HepG2 (cell line): ENCODE results near the gene KANTR. TPM values are rescaled to one million over a fixed set of nuclear protein-coding genes. Genes with fewer than 3 reads are reported as not detected.

ENCODE experiments used
- AKNA ChIP-seq: sonication (generic); formaldehyde crosslinking; IDR thresholded peaks from 2 replicates; pipeline ENCODE4 v1.4.0; 2020; ENCODE audit warnings: missing genetic modification reagents, borderline replicate concordance
- ATF1 ChIP-seq: IDR thresholded peaks from 2 replicates; pipeline ENCODE4 v1.6.1; 2016; ENCODE audit warnings: mild to moderate bottlenecking, control low read depth
- CENPT ChIP-seq: sonication (generic); formaldehyde crosslinking; IDR thresholded peaks from 2 replicates; pipeline ENCODE4 v1.8.0; 2022; ENCODE audit warnings: low read depth, mild to moderate bottlenecking, moderate library complexity, missing genetic modification reagents
- CREBL2 ChIP-seq: sonication (generic); formaldehyde crosslinking; IDR thresholded peaks from 2 replicates; pipeline ENCODE4 v1.8.1; 2023; ENCODE audit warnings: missing genetic modification reagents, mild to moderate bottlenecking, borderline replicate concordance
- CREM ChIP-seq, 2 experiments: sonication (generic) in 1 of 2; formaldehyde crosslinking in 1 of 2; IDR thresholded peaks; 2 replicates each; pipeline versions ENCODE4 v1.4.0 to v1.6.1; 2016 to 2020; ENCODE audit warnings: antibody characterized with exemption in 1 of 2, mild to moderate bottlenecking in 1 of 2, missing genetic modification reagents in 1 of 2
- FOXM1 ChIP-seq: sonication (generic); formaldehyde crosslinking; IDR thresholded peaks from 2 replicates; pipeline ENCODE4 v1.5.0; 2020; ENCODE audit warnings: missing genetic modification reagents
- HES4 ChIP-seq: sonication (generic); formaldehyde crosslinking; IDR thresholded peaks from 2 replicates; pipeline ENCODE4 v1.9.0; 2021; ENCODE audit warnings: mild to moderate bottlenecking, missing genetic modification reagents, borderline replicate concordance
- HIC2 ChIP-seq: sonication (generic); formaldehyde crosslinking; IDR thresholded peaks from 2 replicates; pipeline ENCODE4 v1.9.0; 2022; ENCODE audit warnings: low read depth, missing genetic modification reagents
- MLXIP ChIP-seq: sonication (generic); formaldehyde crosslinking; IDR thresholded peaks from 2 replicates; pipeline ENCODE4 v1.9.0; 2021; ENCODE audit warnings: missing genetic modification reagents, borderline replicate concordance
- NBN ChIP-seq: fragments of 450-650 bp; conservative IDR thresholded peaks from 2 replicates; pipeline ENCODE4 v1.6.1; 2017
- RBM22 ChIP-seq: fragments of 200-400 bp; formaldehyde crosslinking; optimal IDR thresholded peaks from 2 replicates; pipeline ENCODE3; 2017; ENCODE audit warnings: mild to moderate bottlenecking, low read length, moderate library complexity
- YEATS4 ChIP-seq: sonication (generic); formaldehyde crosslinking; IDR thresholded peaks from 2 replicates; pipeline ENCODE4 v1.4.0; 2020; ENCODE audit warnings: missing genetic modification reagents, borderline replicate concordance
- ZBTB10 ChIP-seq: sonication (generic); formaldehyde crosslinking; IDR thresholded peaks from 2 replicates; pipeline ENCODE4 v1.4.0; 2020; ENCODE audit warnings: missing genetic modification reagents, borderline replicate concordance
- ZNF253 ChIP-seq: sonication (generic); formaldehyde crosslinking; IDR thresholded peaks from 2 replicates; pipeline ENCODE4 v1.8.0; 2022; ENCODE audit warnings: mild to moderate bottlenecking, missing genetic modification reagents, borderline replicate concordance
- ZNF629 ChIP-seq: sonication (generic); formaldehyde crosslinking; conservative IDR thresholded peaks from 2 replicates; pipeline ENCODE4 v1.5.0; 2020; ENCODE audit warnings: missing genetic modification reagents
- polyA plus RNA-seq, 8 experiments: library from polyadenylated mRNA; depleted of rRNA in 3 of 8; stranded (reverse) in 7 of 8; unstranded in 1 of 8; fragments of >200 nt; fragmentation: Illumina TruSeq in 4 of 8; extraction: Trizol in 4 of 8; gene quantifications; 2 replicates each; pipeline versions ENCODE4 v1.2.1 to v1.2.3, GENCODE V29; 2011 to 2016; ENCODE audit warnings: low read depth in 4 of 8, missing spikeins in 1 of 8, mixed read lengths in 1 of 8; ENCODE audit not compliant: insufficient read depth in 1 of 8
- total RNA-seq, 5 experiments: library from RNA; depleted of rRNA; stranded (reverse); fragments of >200 nt; fragmentation: Illumina TruSeq; extraction: Trizol; gene quantifications; 2 replicates each; pipeline ENCODE4 v1.2.3, GENCODE V29; 2016; ENCODE audit warnings: low read depth in 1 of 5

Gene KANTR
- total and polyA plus RNA-seq, 2 of the 13 experiments (the other 11 are each of a cell fraction or from before 2014, with no cell fraction given) = 4.4 to 9.0 TPM

DNA sequence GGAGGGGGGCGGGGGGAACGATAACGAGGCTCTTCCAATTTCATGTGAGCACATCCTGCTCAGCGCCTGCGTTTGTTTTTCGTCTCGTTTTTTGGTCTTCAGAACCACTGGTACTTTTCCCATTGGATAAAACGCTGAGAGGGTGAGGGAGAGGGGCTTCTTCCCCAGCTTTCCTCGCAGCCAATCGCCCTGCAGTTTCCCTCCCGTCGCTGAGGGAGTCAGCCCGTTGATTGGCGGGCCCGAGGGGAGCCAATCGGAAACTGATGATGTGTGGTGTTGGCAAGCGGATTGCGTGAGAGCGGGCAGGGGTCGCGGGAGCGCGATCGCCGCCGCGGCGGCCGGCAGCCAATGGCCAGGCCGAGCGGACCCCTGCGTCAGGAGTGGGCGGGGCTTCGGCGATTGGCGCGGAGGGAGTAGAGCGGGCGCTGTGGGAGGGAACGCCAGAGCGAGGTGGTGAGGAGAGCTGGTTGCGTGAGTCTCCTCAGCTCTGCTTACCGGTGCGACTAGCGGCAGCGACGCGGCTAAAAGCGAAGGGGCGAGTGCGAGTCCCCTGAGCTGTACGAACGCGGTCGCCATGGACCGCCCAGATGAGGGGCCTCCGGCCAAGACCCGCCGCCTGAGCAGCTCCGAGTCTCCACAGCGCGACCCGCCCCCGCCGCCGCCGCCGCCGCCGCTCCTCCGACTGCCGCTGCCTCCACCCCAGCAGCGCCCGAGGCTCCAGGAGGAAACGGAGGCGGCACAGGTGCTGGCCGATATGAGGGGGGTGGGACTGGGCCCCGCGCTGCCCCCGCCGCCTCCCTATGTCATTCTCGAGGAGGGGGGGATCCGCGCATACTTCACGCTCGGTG, 11.8 kb upstream of the KANTR start, which contains the start of gene TSPYL2 (continued):
- TF ChIP-seq HES4 (CRISPR knock-in tag) (no peak; the same call in 1 of the 2 replicates), NBN (no peak), ATF1 (CRISPR knock-in tag) (peak; percentile 64; the same call in 1 of the 2 replicates), AKNA (no peak), ZNF629 (no peak), ZBTB10 (CRISPR knock-in tag) (no peak), FOXM1 (no peak), RBM22 (no peak), HIC2 (CRISPR knock-in tag) (no peak), ZNF253 (CRISPR knock-in tag) (no peak), MLXIP (no peak), YEATS4 (CRISPR knock-in tag) (peak; percentile 32; the same call in 1 of the 2 replicates), CREBL2 (CRISPR knock-in tag) (no peak), CREM (IDR thresholded peaks at IDR 0.05) (peak; percentile 64), CREM (CRISPR knock-in tag; IDR thresholded peaks at IDR 0.05) (no peak), CENPT (CRISPR knock-in tag) (no peak)
